Sigmoid colon (tissue), 7 donors: ENCODE data around the gene TSR3. TPM values are rescaled to one million over a fixed set of nuclear protein-coding genes. Genes with fewer than 3 reads are reported as not detected.
A peak's percentile ranks its signal among the peaks of the same experiment; 100 is the strongest.

Experiments
- DNase-seq: peaks from one replicate; pipeline ENCODE4 v3.0.0-alpha.2; 2019
- H3K27ac ChIP-seq, 4 donors: fragments of 200-600 bp; sonication (generic); one replicate each; pipeline ENCODE4 v1.5.1; 2016 to 2019; ENCODE audit warnings: mild to moderate bottlenecking in 1 of 4
- H3K27me3 ChIP-seq, 3 donors: fragments of 200-600 bp; sonication (generic); one replicate each; pipeline ENCODE4 v1.5.1; 2019; ENCODE audit warnings: mild to moderate bottlenecking in 1 of 3
- H3K36me3 ChIP-seq, 4 donors: fragments of 200-600 bp; sonication (generic); one replicate each; pipeline ENCODE4 v1.5.1; 2016 to 2019
- H3K4me1 ChIP-seq, 4 donors: fragments of 200-600 bp; sonication (generic); one replicate each; pipeline ENCODE4 v1.5.1; 2017 to 2019
- H3K4me3 ChIP-seq, 4 donors: fragments of 200-600 bp; sonication (generic); one replicate each; pipeline ENCODE4 v1.5.1; 2017 to 2019; ENCODE audit warnings: mild to moderate bottlenecking in 2 of 4, moderate library complexity in 1 of 4
- H3K9me3 ChIP-seq, 4 donors: fragments of 200-600 bp in 3 of 4; sonication (generic) in 3 of 4; one replicate each; pipeline versions ENCODE4 v1.5.1 to v1.6.1; 2013 to 2019
- CTCF ChIP-seq, 4 experiments: fragments of 450-650 bp in 3 of 4; fragments of 200-600 bp in 1 of 4; IDR thresholded peaks; one replicate each; pipeline ENCODE4 v1.5.1; 2016 to 2019; ENCODE audit warnings: antibody characterized with exemption in 4 of 4, mild to moderate bottlenecking in 3 of 4, moderate library complexity in 2 of 4
- EP300 ChIP-seq, 4 donors: sonication (generic); formaldehyde crosslinking; IDR thresholded peaks; one replicate each; pipeline ENCODE4 v1.6.1; 2017; ENCODE audit warnings: antibody characterized with exemption in 4 of 4
- POLR2A ChIP-seq, 2 donors: fragments of 450-650 bp; IDR thresholded peaks; one replicate each; pipeline ENCODE4 v1.6.1; 2016; ENCODE audit warnings: antibody characterized with exemption in 2 of 2, mild to moderate bottlenecking in 2 of 2, moderate library complexity in 2 of 2
- POLR2AphosphoS5 ChIP-seq, 4 donors: sonication (generic); formaldehyde crosslinking; IDR thresholded peaks; one replicate each; pipeline ENCODE4 v1.6.1; 2017; ENCODE audit warnings: antibody characterized with exemption in 4 of 4
- WGBS, 2 donors: extraction: QIAGEN DNeasy Blood & Tissue Kit; methylation state at CpG; one replicate each; pipeline ENCODE4 v1.1.7; 2013; 5-methylcytosine and 5-hydroxymethylcytosine counted together
- intact Hi-C: fragments of 100-400 bp; cut with DNase I; formaldehyde crosslinking; loops from one replicate; pipeline ENCODE4 v1.15.1; 2023
- polyA plus RNA-seq, 3 donors: library from polyadenylated mRNA; stranded (reverse); fragments of 200-250 nt; gene quantifications; one replicate each; pipeline ENCODE4 v1.2.3, GENCODE V29; 2013
- total RNA-seq, 4 donors: library from RNA; depleted of rRNA; stranded (reverse); fragments of >200 nt; gene quantifications; one replicate each; pipeline ENCODE4 v1.1.0, GENCODE V29; 2016
- donor health status: healthy with polysubstance abuse.
- donor health status: Bipolar disorder and iron deficiency.
- donor health status: healthy.

The TSR3 gene
- 100 to 1,000 TPM in 2 of 4 donors, 10 to 100 TPM in 2; 83.4 to 107 (median 98.3) TPM for total RNA-seq
- polyA plus RNA-seq = 10 to 100 TPM; 59.0 to 69.1 (median 66.9) TPM

GRCh38 chr16:1351582-1352362, at the start of gene TSR3, which contains the start of gene GNPTG:
Gene TSR3 (minus strand): TSS chr16:1351878. CDS start chr16:1351804, 74 bp downstream.
Gene GNPTG (plus strand): TSS chr16:1351931. CDS start chr16:1351966, 35 bp downstream.
- Histone ChIP-seq H3K4me1 (peaks cover 0 to 39% (median 26%) of the 10 kb centered on the region in 4 donors), H3K4me3 (peak within 1 kb of the TSS; percentile 84 to 98 (median 92)), H3K36me3 (peaks cover 5 to 26% (median 13%) of the 10 kb centered on the region in 4 donors), H3K27me3 (no peaks in the 10 kb centered on the region), H3K9me3 (no peaks in the 10 kb centered on the region), H3K27ac (peak within 1 kb of the TSS; percentile 72 to 80 (median 76))
- TF ChIP-seq EP300 (IDR thresholded peaks at IDR 0.05) (peak in 1 of 4 donors; percentile 16), CTCF (IDR thresholded peaks at IDR 0.05) (no peak), POLR2A (IDR thresholded peaks at IDR 0.05) (no peak), POLR2AphosphoS5 (IDR thresholded peaks at IDR 0.05) (peak; percentile 16 to 89 (median 88))
- WGBS, 2 donors = 1% methylated on average over 98 of the region's 98 CpGs
- intact Hi-C loops = loop anchor here (5.0 kb wide), 1 partner anchor 39 kb away; no protein-coding TSS in a partner anchor
- DNase-seq = peak; percentile 93

GRCh38 chr16:1401061-1401757, 49.5 kb upstream of the TSR3 start:
- Histone ChIP-seq H3K4me1 (no peaks in the 10 kb centered on the region), H3K27me3 (no peaks in the 10 kb centered on the region), H3K36me3 (peaks cover 33 to 88% (median 40%) of the 10 kb centered on the region in 4 donors), H3K4me3 (no peak overlapping the region), H3K9me3 (no peaks in the 10 kb centered on the region), H3K27ac (no peak overlapping the region)
- no peak for TF ChIP-seq POLR2A (IDR thresholded peaks at IDR 0.05)
- TF ChIP-seq POLR2AphosphoS5 (IDR thresholded peaks at IDR 0.05) = no peak
- no peak for TF ChIP-seq EP300 (IDR thresholded peaks at IDR 0.05)
- no peak for TF ChIP-seq CTCF (IDR thresholded peaks at IDR 0.05)
- intact Hi-C loops = no loop called here
- no peak for DNase-seq
- WGBS, 2 donors = 93% methylated on average over 29 of the region's 29 CpGs

- intact Hi-C loops = no loop called here
- H3K4me3 ChIP-seq = no peak overlapping the region
- 96 to 97% methylated on average over 38 of the region's 38 CpGs for WGBS, 2 donors
- H3K9me3 ChIP-seq = no peaks in the 10 kb centered on the region
- no peaks in the 10 kb centered on the region for H3K4me1 ChIP-seq
- no peak for DNase-seq
- peaks cover 33 to 96% (median 41%) of the 10 kb centered on the region in 4 donors for H3K36me3 ChIP-seq
- no peaks in the 10 kb centered on the region for H3K27me3 ChIP-seq
- H3K27ac ChIP-seq = no peak overlapping the region
- no peak for TF ChIP-seq EP300 (IDR thresholded peaks at IDR 0.05)
- no peak for TF ChIP-seq POLR2AphosphoS5 (IDR thresholded peaks at IDR 0.05)
- TF ChIP-seq POLR2A (IDR thresholded peaks at IDR 0.05) = no peak
- TF ChIP-seq CTCF (IDR thresholded peaks at IDR 0.05) = no peak
Measured at GRCh38 chr16:1398826-1399581, 47.3 kb upstream of the TSR3 start.

GRCh38 chr16:1398351-1398750, 46.7 kb upstream of the TSR3 start:
- Histone ChIP-seq H3K9me3 (no peaks in the 10 kb centered on the region), H3K4me3 (no peak overlapping the region), H3K27ac (no peak overlapping the region), H3K27me3 (no peaks in the 10 kb centered on the region), H3K4me1 (no peaks in the 10 kb centered on the region), H3K36me3 (peaks cover 40 to 96% (median 48%) of the 10 kb centered on the region in 4 donors)
- intact Hi-C loops = no loop called here
- DNase-seq = no peak
- WGBS, 2 donors = 93 to 95% methylated on average over 9 of the region's 9 CpGs
- TF ChIP-seq CTCF (IDR thresholded peaks at IDR 0.05) = no peak
- TF ChIP-seq POLR2A (IDR thresholded peaks at IDR 0.05) = no peak
- TF ChIP-seq POLR2AphosphoS5 (IDR thresholded peaks at IDR 0.05) = no peak
- no peak for TF ChIP-seq EP300 (IDR thresholded peaks at IDR 0.05)
